ENCODE measurements around the gene ETF1.
"Not testable (repeated sequence)": the region's sequence is repeated elsewhere in the genome, so short reads cannot be mapped to it uniquely, and the experiment has no call there.

The ETF1 gene

DNA sequence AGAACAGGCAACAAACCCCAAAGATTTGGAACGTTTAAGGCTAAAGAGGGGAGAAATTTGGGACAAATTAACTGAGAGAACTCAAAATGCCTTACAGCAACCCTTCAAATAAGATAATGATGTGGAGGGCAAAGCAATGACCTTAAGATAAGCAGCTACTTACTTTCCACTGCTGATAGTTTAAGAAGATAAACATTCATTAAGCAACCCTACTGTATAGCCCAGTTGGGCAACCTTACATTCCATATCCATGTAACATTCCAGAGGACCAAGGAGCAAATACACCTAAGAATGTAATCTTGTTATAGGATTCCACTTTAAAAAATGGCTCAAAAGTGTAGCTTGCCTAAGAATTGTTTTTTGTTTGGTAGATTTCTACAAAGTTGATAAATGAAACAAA is 14.8 kb downstream of the ETF1 start:
- no peak for DNase-seq

GRCh38 chr5:138527170-138527569 is 15.9 kb downstream of the ETF1 start:
- DNase-seq: no peak

GRCh38 chr5:138523406-138523805 is 19.6 kb downstream of the ETF1 start:
- no peak for DNase-seq

DNA sequence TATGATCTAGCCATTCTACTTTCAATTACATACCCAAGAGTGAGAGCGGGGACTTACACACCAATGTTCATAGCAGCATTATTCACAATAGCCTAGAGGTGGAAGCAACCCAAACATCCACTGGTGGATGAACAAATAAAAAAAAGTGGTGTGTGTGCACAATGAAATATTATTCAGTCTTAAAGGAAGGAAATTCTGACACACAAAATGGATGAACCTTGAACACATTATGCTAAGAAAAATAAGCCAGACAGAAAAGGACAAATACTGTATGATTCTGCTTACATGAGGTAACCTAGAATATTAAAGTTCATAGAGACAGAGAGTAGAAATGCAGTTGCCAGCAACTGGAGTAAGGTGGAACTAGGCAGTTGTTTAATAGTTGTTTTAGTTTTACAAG is 22.1 kb downstream of the ETF1 start:
- DNase-seq: no peak

GRCh38 chr5:138517437-138517836 is 25.6 kb downstream of the ETF1 start:
- no peak for DNase-seq

DNA sequence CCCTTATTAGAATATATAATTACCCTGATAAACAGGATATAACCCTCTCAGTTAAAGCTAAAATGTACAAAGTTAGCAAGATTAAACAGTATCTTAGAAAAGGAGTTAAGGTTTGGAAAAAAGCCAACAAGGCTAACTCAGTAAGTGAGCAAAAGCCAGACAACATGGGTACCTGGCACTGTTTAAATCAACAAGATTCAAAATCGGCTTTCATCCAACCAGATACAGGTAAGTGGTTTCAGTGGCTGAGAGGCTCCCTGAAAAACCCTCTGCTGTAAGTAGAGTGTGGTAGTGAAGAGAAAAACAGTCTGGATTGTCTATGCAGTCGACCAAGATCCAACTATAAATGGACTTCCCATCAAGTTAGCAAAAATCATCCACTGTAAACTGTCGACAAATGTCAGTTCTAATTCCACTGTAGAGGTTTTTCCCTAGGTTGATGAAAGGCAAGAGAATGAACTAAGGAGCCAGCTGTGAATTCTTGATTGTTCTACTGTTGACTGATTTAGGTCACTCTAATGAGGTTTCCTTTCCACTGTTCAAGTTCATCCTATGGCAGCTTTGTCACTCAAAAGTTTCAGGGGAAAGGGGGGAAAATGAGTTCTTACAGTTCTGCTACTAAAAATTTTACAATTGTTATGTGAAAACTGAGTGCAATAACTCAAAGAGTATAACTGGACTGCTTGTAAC is 27.3 kb downstream of the ETF1 start:
- DNase-seq: no peak

DNA sequence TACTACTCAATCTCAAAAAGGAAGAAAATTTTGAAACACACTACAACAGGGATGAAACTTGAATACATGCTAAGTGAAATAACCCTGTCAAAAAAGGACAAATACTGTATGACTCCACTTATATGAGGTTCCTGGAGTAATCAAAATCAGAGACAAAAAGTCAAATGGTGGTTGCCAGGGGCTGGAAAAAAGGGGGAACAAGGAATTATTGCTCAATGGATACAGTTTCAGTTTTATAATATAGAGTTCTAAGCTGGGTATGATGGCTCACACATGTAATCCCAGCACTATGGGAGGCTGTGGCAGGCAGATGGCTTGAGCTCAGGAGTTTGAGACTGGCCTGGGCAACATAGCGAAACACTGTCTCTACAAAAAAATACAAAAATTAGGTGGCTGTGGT is 29.0 kb downstream of the ETF1 start:
- no peak for DNase-seq

DNA sequence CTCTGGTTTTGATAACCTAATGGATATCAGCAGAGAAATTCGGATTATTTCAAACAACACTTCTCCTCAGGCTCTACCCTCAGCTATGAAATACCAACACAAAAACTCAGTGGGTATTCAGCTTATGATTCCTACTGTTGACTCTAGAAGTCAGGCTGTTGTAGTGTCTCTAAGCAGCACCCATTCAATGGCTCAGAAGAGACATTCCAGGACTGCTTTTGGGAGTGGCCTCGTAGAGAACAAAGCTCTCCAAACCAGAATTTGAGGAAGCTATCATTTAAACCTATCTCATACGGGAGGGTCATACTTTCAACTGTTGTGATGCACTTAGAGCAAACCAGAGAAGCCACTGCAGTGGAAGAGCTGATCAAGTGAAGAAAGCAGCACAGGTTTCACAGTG is 34.1 kb downstream of the ETF1 start:
- DNase-seq: no peak

- not testable (repeated sequence) for DNase-seq
Measured at GRCh38 chr5:138507485-138507884, 35.6 kb downstream of the ETF1 start.

- no peak for DNase-seq
Measured at GRCh38 chr5:138506370-138507306, 36.4 kb downstream of the ETF1 start.

GRCh38 chr5:138504799-138505198 is 38.2 kb downstream of the ETF1 start:
- peak; percentile 3 for DNase-seq

DNA sequence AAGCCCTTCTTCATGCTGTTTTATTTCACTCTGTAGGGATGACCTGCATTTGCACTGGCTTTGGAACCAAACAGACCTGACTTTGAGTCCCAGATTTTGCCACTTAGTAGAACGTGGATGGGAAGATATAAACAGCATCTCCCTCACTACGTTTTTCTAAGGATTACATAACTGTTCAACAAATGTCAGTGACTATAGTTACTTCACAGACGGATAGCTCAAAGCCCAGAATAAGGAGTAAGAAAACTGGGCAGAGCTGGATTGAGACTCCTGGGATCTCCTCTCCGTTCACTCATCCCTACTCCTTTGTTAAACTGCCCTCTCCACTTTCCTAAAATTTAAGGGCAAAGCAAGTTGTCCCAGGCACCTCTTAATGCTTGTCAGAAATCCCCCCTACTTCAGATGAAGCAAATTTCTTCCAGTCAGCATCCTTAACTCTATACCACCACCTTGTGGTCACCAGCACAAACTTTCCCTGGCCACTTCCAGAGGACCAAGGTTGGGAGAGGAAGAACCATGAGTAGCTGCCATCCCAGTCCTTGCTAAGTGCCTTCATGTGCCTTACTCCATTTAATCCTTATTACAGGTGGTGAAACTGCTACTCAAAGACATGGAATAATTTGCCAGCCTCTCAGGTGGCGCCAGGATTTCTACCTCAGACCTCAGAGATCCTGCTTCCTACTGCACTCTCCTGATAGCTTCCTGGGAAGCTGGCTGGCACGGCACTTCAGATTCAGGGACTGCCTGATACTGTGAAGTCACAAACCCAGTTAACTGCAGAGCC is 39.4 kb downstream of the ETF1 start:
- peak; percentile 17 for DNase-seq

DNA sequence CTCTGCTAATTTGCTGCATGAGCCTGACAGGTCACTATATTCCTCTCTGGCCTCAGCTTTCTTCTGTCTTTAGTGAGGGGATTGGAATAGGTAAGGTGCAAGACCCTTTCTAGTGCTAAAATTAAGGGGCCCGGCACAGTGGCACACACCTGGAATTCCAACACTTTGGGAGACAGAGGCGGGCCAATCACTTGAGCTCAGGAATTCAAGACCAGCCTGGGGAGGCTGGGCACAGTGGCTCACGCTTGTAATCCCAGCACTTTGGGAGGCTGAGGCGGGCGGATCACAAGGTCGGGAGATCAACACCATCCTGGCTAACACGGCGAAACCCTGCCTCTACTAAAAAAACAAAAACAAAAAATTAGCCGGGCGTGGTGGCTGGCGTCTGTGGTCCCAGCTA is 40.5 kb downstream of the ETF1 start:
- no peak for DNase-seq

DNA sequence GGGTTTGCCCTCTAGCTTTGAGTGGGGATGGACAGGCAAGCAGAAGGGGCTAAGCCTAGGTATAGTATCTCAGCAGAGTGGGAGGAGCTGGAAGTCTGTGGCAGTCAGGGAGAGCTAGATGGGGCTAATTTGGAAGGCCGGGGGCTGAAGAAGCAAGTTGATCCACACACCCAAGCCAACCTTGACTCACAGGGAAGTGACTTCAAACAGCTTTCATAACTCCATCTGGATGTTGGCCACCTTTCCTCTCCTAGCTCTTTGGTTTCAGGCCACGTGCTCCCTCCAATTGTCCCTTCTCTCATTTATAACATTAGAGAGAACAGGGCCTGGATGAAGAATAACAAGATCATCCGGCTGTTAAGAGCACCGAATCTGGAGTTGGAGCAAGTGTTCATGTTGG is 40.9 kb downstream of the ETF1 start:
- DNase-seq: no peak

GRCh38 chr5:138498376-138498775 is 44.7 kb downstream of the ETF1 start:
- DNase-seq: no peak

- DNase-seq: no peak
Measured at GRCh38 chr5:138495351-138495750, 47.7 kb downstream of the ETF1 start.

DNA sequence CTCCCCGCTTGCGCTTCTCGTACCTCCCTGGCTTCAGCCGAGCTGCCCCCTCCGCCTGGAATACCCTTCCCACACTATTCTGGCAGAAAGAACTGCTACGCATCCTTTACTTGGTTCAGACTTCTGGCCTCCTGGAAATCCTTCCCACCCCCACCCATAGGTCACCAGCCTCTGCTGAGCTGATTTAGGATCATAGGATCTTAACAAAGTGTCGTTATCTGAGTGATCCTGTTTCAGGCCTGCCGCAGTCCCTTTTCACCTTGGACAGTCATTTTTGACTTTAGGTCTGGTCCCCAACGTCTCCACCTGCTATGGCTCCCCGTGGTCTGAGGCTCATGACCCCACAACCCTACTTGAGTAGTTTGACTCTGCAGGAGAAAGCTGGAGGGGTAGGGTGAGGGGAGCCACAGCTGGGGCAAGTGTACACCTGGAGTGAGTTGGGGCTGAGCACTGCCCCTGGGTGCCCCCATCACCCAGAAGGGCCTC is 50.4 kb downstream of the ETF1 start:
- DNase-seq: no peak

GRCh38 chr5:138491669-138492559 is 51.1 kb downstream of the ETF1 start:
- DNase-seq: peak; percentile 77

- no peak for DNase-seq
Measured at GRCh38 chr5:138491284-138491648, 51.8 kb downstream of the ETF1 start.

GRCh38 chr5:138490648-138491283 is 52.3 kb downstream of the ETF1 start:
- DNase-seq: no peak

DNA sequence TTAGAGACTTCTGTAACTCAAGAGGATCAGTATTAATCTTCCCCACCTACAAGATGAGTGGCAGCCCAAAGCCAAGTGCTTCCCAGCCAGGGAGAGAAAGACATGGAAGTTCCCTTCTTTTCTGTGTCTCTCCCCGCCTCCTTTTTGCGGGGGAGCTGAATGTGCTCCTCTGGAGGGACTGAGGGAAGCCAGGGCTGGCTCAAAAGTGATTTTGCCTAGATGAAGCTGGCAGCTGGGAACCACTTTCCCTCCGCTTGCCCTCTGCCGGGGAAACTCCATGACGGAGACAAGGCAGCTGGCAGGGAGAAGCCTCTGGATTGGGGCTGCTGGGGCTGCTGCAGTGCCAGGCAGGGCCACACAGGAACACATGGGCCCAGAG is 53.4 kb downstream of the ETF1 start:
- no peak for DNase-seq

DNA sequence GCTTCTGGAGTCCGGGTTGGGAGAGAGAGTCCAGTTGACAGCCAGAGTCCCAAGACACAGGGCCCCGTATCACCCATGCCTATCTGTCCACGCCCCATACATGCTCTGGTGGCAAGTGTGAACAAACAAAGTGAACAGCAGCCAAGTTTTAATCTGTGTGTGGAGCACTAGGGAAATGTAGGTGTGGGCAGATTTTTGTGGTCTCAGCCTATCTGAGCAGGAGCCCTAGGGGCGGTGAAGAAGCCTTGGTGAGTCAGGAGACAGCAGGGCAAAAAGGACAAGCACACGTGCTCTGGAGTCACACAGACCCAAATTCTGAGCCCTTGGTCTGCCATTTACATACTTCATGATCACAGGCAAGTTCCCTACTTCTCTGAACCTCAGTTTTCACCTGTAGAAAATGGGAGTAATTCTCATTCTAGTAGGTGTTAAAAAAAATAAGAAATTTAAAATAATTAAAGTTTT is 54.5 kb downstream of the ETF1 start:
- DNase-seq: no peak

All from NCI-H1092 (cell line).